ENCODE measurements around the gene FAM241A. TPM values are rescaled to one million over a fixed set of nuclear protein-coding genes. Genes with fewer than 3 reads are reported as not detected.

Gene FAM241A
- total and polyA plus RNA-seq, 2 of the 13 experiments (the other 11 are each of a cell fraction or from before 2014, with no cell fraction given), result 0.61 to 0.69 TPM

DNA sequence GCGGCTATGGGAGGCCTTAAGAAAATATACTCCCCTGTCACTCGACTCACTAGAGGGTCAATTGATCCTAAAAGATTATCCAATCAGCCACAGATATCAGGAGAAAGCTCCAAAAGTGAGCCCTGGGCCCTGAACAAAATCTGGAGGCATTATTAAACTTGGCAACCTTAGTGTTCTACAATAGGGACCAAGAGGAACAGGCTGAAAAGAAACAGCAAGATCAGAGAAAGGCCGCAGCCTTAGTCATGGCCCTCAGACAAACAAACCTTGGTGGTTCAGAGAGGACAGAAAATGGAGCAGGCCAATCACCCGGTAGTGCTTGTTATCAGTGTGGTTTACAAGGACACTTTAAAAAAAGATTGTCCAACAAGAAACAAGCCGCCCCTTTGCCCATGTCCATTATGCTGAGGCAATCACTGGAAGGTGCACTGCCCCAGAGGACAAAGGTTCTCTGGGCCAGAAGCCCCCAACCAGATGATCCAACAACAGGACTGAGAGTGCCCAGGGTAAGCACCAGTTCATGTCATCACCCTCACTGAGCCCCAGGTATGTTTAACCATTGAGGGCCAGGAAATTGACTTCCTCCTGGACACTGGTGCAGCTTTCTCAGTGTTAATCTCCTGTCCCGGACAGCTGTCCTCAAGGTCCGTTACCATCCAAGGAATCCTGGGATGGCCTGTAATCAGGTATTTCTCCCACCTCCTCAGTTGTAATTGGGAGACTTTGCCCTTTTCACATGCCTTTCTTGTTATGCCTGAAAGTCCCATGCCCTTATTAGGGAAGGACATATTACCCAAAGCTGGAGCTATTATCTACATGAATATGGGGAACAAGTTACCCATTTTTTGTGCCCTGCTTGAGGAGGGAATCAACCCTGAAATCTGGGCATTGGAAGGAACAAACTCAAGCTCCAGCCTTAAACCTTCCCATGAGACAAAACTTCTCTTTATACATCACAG lies 63.2 kb downstream of the FAM241A start (continued):
- TF ChIP-seq, protein P1, sequence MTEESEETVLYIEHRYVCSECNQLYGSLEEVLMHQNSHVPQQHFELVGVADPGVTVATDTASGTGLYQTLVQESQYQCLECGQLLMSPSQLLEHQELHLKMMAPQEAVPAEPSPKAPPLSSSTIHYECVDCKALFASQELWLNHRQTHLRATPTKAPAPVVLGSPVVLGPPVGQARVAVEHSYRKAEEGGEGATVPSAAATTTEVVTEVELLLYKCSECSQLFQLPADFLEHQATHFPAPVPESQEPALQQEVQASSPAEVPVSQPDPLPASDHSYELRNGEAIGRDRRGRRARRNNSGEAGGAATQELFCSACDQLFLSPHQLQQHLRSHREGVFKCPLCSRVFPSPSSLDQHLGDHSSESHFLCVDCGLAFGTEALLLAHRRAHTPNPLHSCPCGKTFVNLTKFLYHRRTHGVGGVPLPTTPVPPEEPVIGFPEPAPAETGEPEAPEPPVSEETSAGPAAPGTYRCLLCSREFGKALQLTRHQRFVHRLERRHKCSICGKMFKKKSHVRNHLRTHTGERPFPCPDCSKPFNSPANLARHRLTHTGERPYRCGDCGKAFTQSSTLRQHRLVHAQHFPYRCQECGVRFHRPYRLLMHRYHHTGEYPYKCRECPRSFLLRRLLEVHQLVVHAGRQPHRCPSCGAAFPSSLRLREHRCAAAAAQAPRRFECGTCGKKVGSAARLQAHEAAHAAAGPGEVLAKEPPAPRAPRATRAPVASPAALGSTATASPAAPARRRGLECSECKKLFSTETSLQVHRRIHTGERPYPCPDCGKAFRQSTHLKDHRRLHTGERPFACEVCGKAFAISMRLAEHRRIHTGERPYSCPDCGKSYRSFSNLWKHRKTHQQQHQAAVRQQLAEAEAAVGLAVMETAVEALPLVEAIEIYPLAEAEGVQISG (CRISPR knock-in tag; IDR thresholded peaks at IDR 0.05), result peak; percentile 47
- TF ChIP-seq MIER3 (CRISPR knock-in tag; IDR thresholded peaks at IDR 0.05; ENCODE audit: borderline replicate concordance) (peak; percentile 92; the same call in 1 of the 2 replicates), MAZ (IDR thresholded peaks at IDR 0.05; ENCODE audit: borderline replicate concordance, low read depth, low read length) (0 out of 2 replicates have a peak, but pooled peaks have one; percentile 31), MAZ (CRISPR knock-in tag; IDR thresholded peaks at IDR 0.05; ENCODE audit: low read depth) (peak; percentile 63), KDM3A (CRISPR knock-in tag; IDR thresholded peaks at IDR 0.05; ENCODE audit: low read depth) (peak; percentile 62; the same call in 1 of the 2 replicates), HNF4A (CRISPR knock-in tag; IDR thresholded peaks at IDR 0.05) (peak; percentile 96), ZMYM2 (CRISPR knock-in tag; IDR thresholded peaks at IDR 0.05) (0 out of 2 replicates have a peak, but pooled peaks have one; percentile 42), PHF21A (CRISPR knock-in tag; IDR thresholded peaks at IDR 0.05) (peak; percentile 96), NFYB (CRISPR knock-in tag; IDR thresholded peaks at IDR 0.05) (peak; percentile 66), KDM2A (CRISPR knock-in tag; IDR thresholded peaks at IDR 0.05; ENCODE audit: borderline replicate concordance, low read depth) (peak; percentile 56; the same call in 1 of the 2 replicates), PAX8 (CRISPR knock-in tag; IDR thresholded peaks at IDR 0.05; ENCODE audit: borderline replicate concordance) (0 out of 2 replicates have a peak, but pooled peaks have one; percentile 53), SALL2 (CRISPR knock-in tag; IDR thresholded peaks at IDR 0.05) (peak; percentile 69; the same call in 1 of the 2 replicates)
- TF ChIP-seq, protein P2, sequence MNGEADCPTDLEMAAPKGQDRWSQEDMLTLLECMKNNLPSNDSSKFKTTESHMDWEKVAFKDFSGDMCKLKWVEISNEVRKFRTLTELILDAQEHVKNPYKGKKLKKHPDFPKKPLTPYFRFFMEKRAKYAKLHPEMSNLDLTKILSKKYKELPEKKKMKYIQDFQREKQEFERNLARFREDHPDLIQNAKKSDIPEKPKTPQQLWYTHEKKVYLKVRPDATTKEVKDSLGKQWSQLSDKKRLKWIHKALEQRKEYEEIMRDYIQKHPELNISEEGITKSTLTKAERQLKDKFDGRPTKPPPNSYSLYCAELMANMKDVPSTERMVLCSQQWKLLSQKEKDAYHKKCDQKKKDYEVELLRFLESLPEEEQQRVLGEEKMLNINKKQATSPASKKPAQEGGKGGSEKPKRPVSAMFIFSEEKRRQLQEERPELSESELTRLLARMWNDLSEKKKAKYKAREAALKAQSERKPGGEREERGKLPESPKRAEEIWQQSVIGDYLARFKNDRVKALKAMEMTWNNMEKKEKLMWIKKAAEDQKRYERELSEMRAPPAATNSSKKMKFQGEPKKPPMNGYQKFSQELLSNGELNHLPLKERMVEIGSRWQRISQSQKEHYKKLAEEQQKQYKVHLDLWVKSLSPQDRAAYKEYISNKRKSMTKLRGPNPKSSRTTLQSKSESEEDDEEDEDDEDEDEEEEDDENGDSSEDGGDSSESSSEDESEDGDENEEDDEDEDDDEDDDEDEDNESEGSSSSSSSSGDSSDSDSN (CRISPR knock-in tag; IDR thresholded peaks at IDR 0.05), result peak; percentile 59; the same call in 1 of the 2 replicates
- TF ChIP-seq, protein P3, sequence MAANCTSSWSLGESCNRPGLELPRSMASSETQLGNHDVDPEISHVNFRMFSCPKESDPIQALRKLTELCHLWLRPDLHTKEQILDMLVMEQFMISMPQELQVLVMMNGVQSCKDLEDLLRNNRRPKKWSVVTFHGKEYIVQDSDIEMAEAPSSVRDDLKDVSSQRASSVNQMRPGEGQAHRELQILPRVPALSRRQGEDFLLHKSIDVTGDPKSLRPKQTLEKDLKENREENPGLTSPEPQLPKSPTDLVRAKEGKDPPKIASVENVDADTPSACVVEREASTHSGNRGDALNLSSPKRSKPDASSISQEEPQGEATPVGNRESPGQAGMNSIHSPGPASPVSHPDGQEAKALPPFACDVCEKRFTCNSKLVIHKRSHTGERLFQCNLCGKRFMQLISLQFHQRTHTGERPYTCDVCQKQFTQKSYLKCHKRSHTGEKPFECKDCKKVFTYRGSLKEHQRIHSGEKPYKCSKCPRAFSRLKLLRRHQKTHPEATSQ (CRISPR knock-in tag; IDR thresholded peaks at IDR 0.05; ENCODE audit: borderline replicate concordance), result peak; percentile 88; the same call in 1 of the 2 replicates
- TF ChIP-seq, protein P4, sequence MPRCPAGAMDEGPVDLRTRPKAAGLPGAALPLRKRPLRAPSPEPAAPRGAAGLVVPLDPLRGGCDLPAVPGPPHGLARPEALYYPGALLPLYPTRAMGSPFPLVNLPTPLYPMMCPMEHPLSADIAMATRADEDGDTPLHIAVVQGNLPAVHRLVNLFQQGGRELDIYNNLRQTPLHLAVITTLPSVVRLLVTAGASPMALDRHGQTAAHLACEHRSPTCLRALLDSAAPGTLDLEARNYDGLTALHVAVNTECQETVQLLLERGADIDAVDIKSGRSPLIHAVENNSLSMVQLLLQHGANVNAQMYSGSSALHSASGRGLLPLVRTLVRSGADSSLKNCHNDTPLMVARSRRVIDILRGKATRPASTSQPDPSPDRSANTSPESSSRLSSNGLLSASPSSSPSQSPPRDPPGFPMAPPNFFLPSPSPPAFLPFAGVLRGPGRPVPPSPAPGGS (CRISPR knock-in tag; IDR thresholded peaks at IDR 0.05), result peak; percentile 46; the same call in 1 of the 2 replicates

All from HepG2 (cell line).